ENCODE data around the gene SCD. TPM values are rescaled to one million over a fixed set of nuclear protein-coding genes. Genes with fewer than 3 reads are reported as not detected.

SCD gene
- total and polyA plus RNA-seq, 7 experiments from 2014 or later: 1.0 to 121 (median 2.3) TPM

DNA sequence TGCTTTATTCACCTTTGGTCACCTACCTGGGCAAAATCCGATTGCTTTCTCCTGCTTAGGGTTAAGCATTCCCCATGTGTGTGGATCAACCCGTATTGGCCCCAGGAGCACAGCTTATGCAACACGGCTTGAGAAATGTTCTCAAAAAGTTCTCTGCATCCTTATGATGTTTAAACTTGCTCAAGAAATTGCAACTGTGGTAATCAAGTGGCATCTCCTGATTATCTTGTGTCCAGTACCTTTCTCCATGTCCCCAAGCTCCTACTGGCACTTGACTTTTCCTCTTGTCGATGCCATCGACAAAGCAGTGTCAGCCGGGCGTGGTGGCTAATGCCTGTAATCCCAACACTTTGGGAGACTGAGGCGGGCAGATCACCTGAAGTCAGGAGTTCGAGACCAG is 12.3 kb upstream of the SCD start:
- intact Hi-C loops (cut with micrococcal nuclease): loop anchor here in 1 of 2 donors (5.0 kb wide), 1 partner anchor 408 kb away; no protein-coding TSS in a partner anchor
- H3K4me1 ChIP-seq (ENCODE audit: control insufficient read depth in 2 of 2, insufficient read depth in 2 of 2, low read length in 2 of 2): no peaks in the 10 kb centered on the region
- H3K36me3 Mint-ChIP-seq: peaks cover 0 to 2% (median 0%) of the 10 kb centered on the region in 5 donors
- ChIA-PET POLR2A (interaction anchor here (0.8 kb wide), 1 partner anchor 209 kb away, joined by 5 read pairs; no protein-coding TSS in a partner anchor), CTCF (interaction anchor here (0.8 to 3.1 kb wide), 3 partner anchors 25 to 175 kb away, joined by 3 to 16 read pairs (median 4); no protein-coding TSS in a partner anchor)
- H3K4me3 Mint-ChIP-seq: no peak overlapping the region
- no peaks in the 10 kb centered on the region for H3K36me3 ChIP-seq (ENCODE audit: control insufficient read depth in 2 of 3, insufficient read depth in 3 of 3, low read length in 3 of 3)
- DNase-seq: no peak
- no peaks in the 10 kb centered on the region for H3K27me3 ChIP-seq (ENCODE audit: control insufficient read depth in 2 of 2, insufficient read depth in 2 of 2, low read length in 2 of 2)
- H3K27me3 Mint-ChIP-seq: peaks cover 0 to 40% (median 3%) of the 10 kb centered on the region in 5 donors
- H3K27ac Mint-ChIP-seq: no peak overlapping the region
- no peaks in the 10 kb centered on the region for H3K9me3 Mint-ChIP-seq
- peaks cover 0 to 20% (median 0%) of the 10 kb centered on the region in 7 donors for H3K4me1 Mint-ChIP-seq
- H3K4me3 ChIP-seq (ENCODE audit: low read length): no peak overlapping the region
- no peak for ATAC-seq
- no peak overlapping the region for H3K27ac ChIP-seq (ENCODE audit: low read depth, low read length)
- no peaks in the 10 kb centered on the region for H3K9me3 ChIP-seq (ENCODE audit: control insufficient read depth in 2 of 3, low read length in 3 of 3)

DNA sequence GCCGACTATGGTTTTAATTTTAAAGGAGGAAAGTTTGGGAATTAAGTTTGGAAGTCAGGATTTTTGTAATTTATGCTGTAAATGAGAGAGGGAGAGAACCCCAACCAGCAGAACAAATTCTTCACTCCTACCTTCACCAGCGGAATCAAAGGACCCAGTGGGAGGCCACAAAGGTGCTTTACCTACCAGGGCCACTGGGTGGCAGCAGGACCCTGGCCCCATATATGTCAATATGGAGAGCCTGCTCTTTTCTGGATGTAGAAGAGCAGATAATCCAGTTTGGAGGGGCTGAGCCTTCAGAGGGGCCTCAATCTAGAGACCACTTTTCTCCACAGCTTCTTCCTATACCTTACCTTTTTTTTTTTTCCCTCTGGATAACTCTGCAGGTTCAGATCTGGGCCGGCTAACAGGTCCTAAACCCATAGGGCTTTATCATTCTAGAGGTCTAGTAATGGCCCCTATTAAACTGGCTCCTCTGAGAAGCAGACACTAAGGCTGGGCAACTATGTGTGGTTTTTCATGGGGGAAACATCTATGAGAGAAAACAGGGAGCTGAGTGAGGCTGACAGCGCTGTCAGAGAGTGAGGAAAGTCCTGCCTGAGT is 8.5 kb upstream of the SCD start:
- Mint-ChIP-seq H3K27ac (peak overlapping the region in 2 of 9 donors; percentile 69 to 82), H3K36me3 (no peaks in the 10 kb centered on the region), H3K27me3 (peaks cover 0 to 15% (median 0%) of the 10 kb centered on the region in 5 donors), H3K9me3 (no peaks in the 10 kb centered on the region), H3K4me3 (no peak overlapping the region), H3K4me1 (peaks cover 0 to 35% (median 0%) of the 10 kb centered on the region in 7 donors)
- H3K36me3 ChIP-seq (ENCODE audit: control insufficient read depth in 2 of 3, insufficient read depth in 3 of 3, low read length in 3 of 3): no peaks in the 10 kb centered on the region
- ATAC-seq (peak; percentile 94), DNase-seq (peak; percentile 50 to 82 (median 74))
- no peak overlapping the region for H3K27ac ChIP-seq (ENCODE audit: low read depth, low read length)
- CTCF ChIA-PET: interaction anchor here (0.6 to 4.9 kb wide), 11 partner anchors 8 to 184 kb away, joined by 3 to 30 read pairs (median 6); partner anchors contain the start of gene PKD2L1
- no peaks in the 10 kb centered on the region for H3K27me3 ChIP-seq (ENCODE audit: control insufficient read depth in 2 of 2, insufficient read depth in 2 of 2, low read length in 2 of 2)
- no peak overlapping the region for H3K4me3 ChIP-seq (ENCODE audit: low read length)
- no peaks in the 10 kb centered on the region for H3K4me1 ChIP-seq (ENCODE audit: control insufficient read depth in 2 of 2, insufficient read depth in 2 of 2, low read length in 2 of 2)
- no peaks in the 10 kb centered on the region for H3K9me3 ChIP-seq (ENCODE audit: control insufficient read depth in 2 of 3, low read length in 3 of 3)
- intact Hi-C loops (cut with micrococcal nuclease): loop anchor here (1.0 to 5.0 kb wide), 6 partner anchors 8 to 404 kb away; no protein-coding TSS in a partner anchor
- POLR2A ChIA-PET: interaction anchor here (1.8 kb wide), 1 partner anchor 9 kb away, joined by 4 read pairs; the partner anchor contains the start of gene SCD

- H3K36me3 ChIP-seq (ENCODE audit: control insufficient read depth in 2 of 3, insufficient read depth in 3 of 3, low read length in 3 of 3): no peaks in the 10 kb centered on the region
- DNase-seq (no peak), ATAC-seq (peak; percentile 28)
- peaks cover 0 to 10% (median 0%) of the 10 kb centered on the region in 5 donors for H3K27me3 Mint-ChIP-seq
- H3K4me1 Mint-ChIP-seq: peaks cover 0 to 40% (median 0%) of the 10 kb centered on the region in 7 donors
- no peak overlapping the region for H3K27ac ChIP-seq (ENCODE audit: low read depth, low read length)
- H3K36me3 Mint-ChIP-seq: no peaks in the 10 kb centered on the region
- no peaks in the 10 kb centered on the region for H3K9me3 Mint-ChIP-seq
- H3K4me3 ChIP-seq (ENCODE audit: low read length): no peak overlapping the region
- H3K27me3 ChIP-seq (ENCODE audit: control insufficient read depth in 2 of 2, insufficient read depth in 2 of 2, low read length in 2 of 2): no peaks in the 10 kb centered on the region
- CTCF ChIA-PET: interaction anchor here (0.6 to 4.9 kb wide), 11 partner anchors 9 to 183 kb away, joined by 3 to 30 read pairs (median 6); partner anchors contain the start of gene PKD2L1
- intact Hi-C loops (cut with micrococcal nuclease): loop anchor here in 1 of 2 donors (2.0 to 5.0 kb wide), 2 partner anchors 32 to 403 kb away; no protein-coding TSS in a partner anchor
- POLR2A ChIA-PET: no interaction called here
- no peak overlapping the region for H3K4me3 Mint-ChIP-seq
- no peaks in the 10 kb centered on the region for H3K4me1 ChIP-seq (ENCODE audit: control insufficient read depth in 2 of 2, insufficient read depth in 2 of 2, low read length in 2 of 2)
- H3K9me3 ChIP-seq (ENCODE audit: control insufficient read depth in 2 of 3, low read length in 3 of 3): no peaks in the 10 kb centered on the region
- H3K27ac Mint-ChIP-seq: no peak overlapping the region
These were observed 7.8 kb upstream of the SCD start for GRCh38 chr10:100339236-100339635.

GRCh38 chr10:100340948-100341847 is 5.8 kb upstream of the SCD start:
- peak overlapping the region in 2 of 9 donors; percentile 51 to 62 for H3K27ac Mint-ChIP-seq
- CTCF ChIA-PET: interaction anchor here (1.0 to 4.9 kb wide), 7 partner anchors 30 to 177 kb away, joined by 3 to 30 read pairs (median 4); no protein-coding TSS in a partner anchor
- intact Hi-C loops (cut with micrococcal nuclease): loop anchor here in 1 of 2 donors (5.0 kb wide), 1 partner anchor 494 kb away; no protein-coding TSS in a partner anchor

GRCh38 chr10:100341953-100342626 is 4.9 kb upstream of the SCD start:
- no peaks in the 10 kb centered on the region for H3K36me3 Mint-ChIP-seq
- no peaks in the 10 kb centered on the region for H3K27me3 Mint-ChIP-seq
- intact Hi-C loops (cut with micrococcal nuclease): loop anchor here (1.0 to 5.0 kb wide), 4 partner anchors 91 to 495 kb away; no protein-coding TSS in a partner anchor
- ChIA-PET CTCF (interaction anchor here (0.8 to 4.9 kb wide), 7 partner anchors 29 to 177 kb away, joined by 3 to 30 read pairs (median 6); no protein-coding TSS in a partner anchor), POLR2A (no interaction called here)
- H3K9me3 Mint-ChIP-seq: no peaks in the 10 kb centered on the region
- peak overlapping the region in 1 of 9 donors; percentile 84 for H3K27ac Mint-ChIP-seq
- Histone ChIP-seq H3K36me3 (ENCODE audit: control insufficient read depth in 2 of 3, insufficient read depth in 3 of 3, low read length in 3 of 3) (no peaks in the 10 kb centered on the region), H3K4me1 (ENCODE audit: control insufficient read depth in 2 of 2, insufficient read depth in 2 of 2, low read length in 2 of 2) (no peaks in the 10 kb centered on the region), H3K27me3 (ENCODE audit: control insufficient read depth in 2 of 2, insufficient read depth in 2 of 2, low read length in 2 of 2) (no peaks in the 10 kb centered on the region), H3K4me3 (ENCODE audit: low read length) (no peak overlapping the region), H3K9me3 (ENCODE audit: control insufficient read depth in 2 of 3, low read length in 3 of 3) (no peaks in the 10 kb centered on the region), H3K27ac (ENCODE audit: low read depth, low read length) (no peak overlapping the region)
- H3K4me3 Mint-ChIP-seq: no peak overlapping the region
- peak; percentile 44 for ATAC-seq
- peak in 6 of 9 donors; percentile 18 to 52 (median 43) for DNase-seq
- H3K4me1 Mint-ChIP-seq: peaks cover 0 to 56% (median 9%) of the 10 kb centered on the region in 7 donors

More at GRCh38 chr10:100340948-100341847, 5.8 kb upstream of the SCD start:
- Mint-ChIP-seq H3K27me3 (no peaks in the 10 kb centered on the region), H3K9me3 (no peaks in the 10 kb centered on the region), H3K4me1 (peaks cover 0 to 54% (median 7%) of the 10 kb centered on the region in 7 donors), H3K36me3 (no peaks in the 10 kb centered on the region), H3K4me3 (no peak overlapping the region)
- no peak overlapping the region for H3K27ac ChIP-seq (ENCODE audit: low read depth, low read length)
- no peaks in the 10 kb centered on the region for H3K27me3 ChIP-seq (ENCODE audit: control insufficient read depth in 2 of 2, insufficient read depth in 2 of 2, low read length in 2 of 2)
- H3K4me1 ChIP-seq (ENCODE audit: control insufficient read depth in 2 of 2, insufficient read depth in 2 of 2, low read length in 2 of 2): no peaks in the 10 kb centered on the region
- DNase-seq: no peak
- no peak for ATAC-seq
- H3K9me3 ChIP-seq (ENCODE audit: control insufficient read depth in 2 of 3, low read length in 3 of 3): no peaks in the 10 kb centered on the region
- POLR2A ChIA-PET: no interaction called here
- no peaks in the 10 kb centered on the region for H3K36me3 ChIP-seq (ENCODE audit: control insufficient read depth in 2 of 3, insufficient read depth in 3 of 3, low read length in 3 of 3)
- no peak overlapping the region for H3K4me3 ChIP-seq (ENCODE audit: low read length)

GRCh38 chr10:100342627-100342972 is 4.4 kb upstream of the SCD start:
- intact Hi-C loops (cut with micrococcal nuclease): loop anchor here (1.0 to 5.0 kb wide), 4 partner anchors 91 to 495 kb away; no protein-coding TSS in a partner anchor
- ChIA-PET CTCF (interaction anchor here (0.8 to 4.9 kb wide), 5 partner anchors 88 to 176 kb away, joined by 3 to 30 read pairs (median 8); no protein-coding TSS in a partner anchor), POLR2A (no interaction called here)
- Mint-ChIP-seq H3K4me3 (no peak overlapping the region), H3K27me3 (peaks cover 0 to 1% (median 0%) of the 10 kb centered on the region in 5 donors), H3K9me3 (no peaks in the 10 kb centered on the region), H3K27ac (peak overlapping the region in 2 of 9 donors; percentile 3 to 9), H3K4me1 (peaks cover 1 to 56% (median 10%) of the 10 kb centered on the region in 7 donors), H3K36me3 (peaks cover 0 to 1% (median 0%) of the 10 kb centered on the region in 5 donors)
- Histone ChIP-seq H3K27me3 (ENCODE audit: control insufficient read depth in 2 of 2, insufficient read depth in 2 of 2, low read length in 2 of 2) (no peaks in the 10 kb centered on the region), H3K9me3 (ENCODE audit: control insufficient read depth in 2 of 3, low read length in 3 of 3) (no peaks in the 10 kb centered on the region), H3K27ac (ENCODE audit: low read depth, low read length) (no peak overlapping the region), H3K4me1 (ENCODE audit: control insufficient read depth in 2 of 2, insufficient read depth in 2 of 2, low read length in 2 of 2) (peaks cover 0 to 2% of the 10 kb centered on the region in 2 donors), H3K4me3 (ENCODE audit: low read length) (no peak overlapping the region), H3K36me3 (ENCODE audit: control insufficient read depth in 2 of 3, insufficient read depth in 3 of 3, low read length in 3 of 3) (no peaks in the 10 kb centered on the region)
- DNase-seq: no peak
- ATAC-seq: no peak

Measured in naive thymus-derived CD4-positive, alpha-beta T cell (primary cell).